Kidney (tissue), 14 donors: Measurements from ENCODE around the gene VAV2. TPM values are rescaled to one million over a fixed set of nuclear protein-coding genes. Genes with fewer than 3 reads are reported as not detected.

Experiments
- DNase-seq, 5 donors: peaks; one replicate each; pipeline ENCODE4 v3.0.0-alpha.2; 2013 to 2020
- FAIRE-seq: peaks from 2 replicates; lab custom pipeline; 2012; peaks lifted over from hg19 to GRCh38; lab: Jason Lieb, UNC
- H3K27ac ChIP-seq, 2 donors: one replicate each; pipeline ENCODE4 v1.7.0; 2013; ENCODE audit warnings: low read depth in 2 of 2, low read length in 2 of 2, inconsistent platforms in 1 of 2
- H3K27me3 ChIP-seq: one replicate; pipeline ENCODE4 v1.7.1; 2013; ENCODE audit warnings: low read length, inconsistent platforms; ENCODE audit not compliant: control insufficient read depth, insufficient read depth
- H3K36me3 ChIP-seq, 3 donors: one replicate each; pipeline versions ENCODE4 v1.7.0 to v1.7.1; 2013; ENCODE audit warnings: low read length in 3 of 3, control low read depth in 1 of 3, inconsistent platforms in 1 of 3; ENCODE audit not compliant: insufficient read depth in 3 of 3, control insufficient read depth in 2 of 3
- H3K4me1 ChIP-seq, 3 donors: one replicate each; pipeline versions ENCODE4 v1.7.0 to v1.7.1; 2013; ENCODE audit warnings: low read length in 3 of 3, inconsistent platforms in 1 of 3, low read depth in 1 of 3; ENCODE audit not compliant: control insufficient read depth in 2 of 3, insufficient read depth in 2 of 3
- H3K4me3 ChIP-seq, 3 donors: one replicate each; pipeline versions ENCODE4 v1.7.0 to v1.8.1; 2013; ENCODE audit warnings: low read length in 3 of 3, control low read depth in 1 of 3, inconsistent platforms in 1 of 3
- H3K9ac ChIP-seq, 3 donors: one replicate each; pipeline versions ENCODE4 v1.7.0 to v1.7.1; 2013; ENCODE audit warnings: low read length in 3 of 3, control low read depth in 1 of 3, inconsistent platforms in 1 of 3
- H3K9me3 ChIP-seq, 3 donors: one replicate each; pipeline versions ENCODE4 v1.7.0 to v1.7.1; 2013; ENCODE audit warnings: low read length in 3 of 3, control low read depth in 1 of 3, inconsistent platforms in 1 of 3; ENCODE audit not compliant: control insufficient read depth in 2 of 3, insufficient read depth in 1 of 3
- intact Hi-C: fragments of 100-400 bp; cut with DNase I; formaldehyde crosslinking; loops from one replicate; pipeline ENCODE4 v1.11.1; 2022
- polyA plus RNA-seq: library from polyadenylated mRNA; stranded (reverse); fragments of 350-450 nt; fragmentation: Illumina TruSeq; extraction: RNeasy Lipid Tissue Mini Kit (QIAGEN cat#74804); gene quantifications from one replicate; pipeline ENCODE4 v1.2.3, GENCODE V29; 2014; ENCODE audit warnings: low read depth, low replicate concordance; ENCODE audit not compliant: insufficient read depth
- total RNA-seq: library from RNA; stranded (reverse); fragmentation: NEBNext Ultra II Directional; extraction: Animal tissue kit (Norgen Biotek cat#: 25700); gene quantifications from one replicate; pipeline ENCODE4 v1.2.1, GENCODE V29; 2021
- TF ChIP-seq, protein P1 (sequence below): IDR thresholded peaks from 3 replicates; pipeline ENCODE4 v1.5.1; 2012; ENCODE audit warnings: mild to moderate bottlenecking, moderate library complexity, borderline replicate concordance; ENCODE audit not compliant: insufficient read depth; ENCODE audit errors: extremely low read depth
- donor health status: control.
- donor health status: control.
- donor health status: control.
- donor health status: control.
- donor health status: control.
- donor health status: DM: yes; HTN: yes; CAD: no.
- donor health status: Normal renal cell carcinoma (clear cell type).

The VAV2 gene
- total and polyA plus RNA-seq, 2 donors from 2014 or later = 22.3 to 47.1 TPM

DNA sequence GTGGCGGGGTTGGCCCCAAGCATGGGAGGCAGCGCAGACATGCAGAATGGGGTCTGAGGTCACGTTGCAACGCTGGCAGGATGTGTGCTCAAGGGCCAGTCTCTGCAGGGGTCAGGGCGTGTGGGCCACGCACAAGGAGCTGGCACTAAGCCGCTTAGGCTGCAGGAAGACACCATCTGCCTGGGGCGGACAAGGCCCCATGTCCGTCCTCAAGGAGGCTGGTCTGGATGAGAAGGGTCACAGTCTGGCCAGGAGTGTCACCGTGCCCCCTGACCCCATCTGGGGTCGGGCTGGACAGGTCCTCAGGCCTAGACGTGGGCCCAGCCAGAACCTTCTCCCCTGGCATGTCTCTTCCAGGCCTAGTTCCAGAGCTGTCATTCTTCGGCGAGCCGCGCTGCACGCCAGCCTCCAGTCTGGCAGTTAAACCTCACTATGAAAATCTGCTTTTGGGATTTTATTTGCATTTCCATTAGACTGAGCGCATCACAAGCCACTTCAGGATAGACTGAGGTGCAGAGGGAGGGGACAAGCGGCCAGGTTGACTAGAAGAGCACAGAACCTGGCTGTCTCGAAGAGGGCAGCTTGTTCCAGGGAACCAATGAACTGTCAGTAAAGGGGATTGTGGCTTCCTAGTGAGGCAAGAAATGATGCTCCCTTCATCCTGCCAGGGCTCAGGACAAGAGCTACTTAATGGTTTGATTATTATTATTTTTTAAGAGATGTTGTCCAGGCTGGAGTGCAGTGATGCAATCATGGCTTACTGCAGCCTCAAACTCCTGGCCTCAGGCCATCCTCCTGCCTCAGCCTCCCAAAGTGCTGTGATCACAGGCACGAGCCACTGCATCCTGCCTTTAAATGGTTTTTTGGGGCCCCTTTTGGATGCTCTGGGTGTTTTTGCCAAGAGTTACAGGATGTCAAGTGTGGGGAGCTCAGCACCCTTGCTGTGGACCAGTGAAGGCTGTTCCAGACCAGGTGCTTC, 37.4 kb upstream of the VAV2 start:
- peaks cover 3 to 18% (median 11%) of the 10 kb centered on the region in 3 donors for H3K36me3 ChIP-seq
- TF ChIP-seq, protein P1, sequence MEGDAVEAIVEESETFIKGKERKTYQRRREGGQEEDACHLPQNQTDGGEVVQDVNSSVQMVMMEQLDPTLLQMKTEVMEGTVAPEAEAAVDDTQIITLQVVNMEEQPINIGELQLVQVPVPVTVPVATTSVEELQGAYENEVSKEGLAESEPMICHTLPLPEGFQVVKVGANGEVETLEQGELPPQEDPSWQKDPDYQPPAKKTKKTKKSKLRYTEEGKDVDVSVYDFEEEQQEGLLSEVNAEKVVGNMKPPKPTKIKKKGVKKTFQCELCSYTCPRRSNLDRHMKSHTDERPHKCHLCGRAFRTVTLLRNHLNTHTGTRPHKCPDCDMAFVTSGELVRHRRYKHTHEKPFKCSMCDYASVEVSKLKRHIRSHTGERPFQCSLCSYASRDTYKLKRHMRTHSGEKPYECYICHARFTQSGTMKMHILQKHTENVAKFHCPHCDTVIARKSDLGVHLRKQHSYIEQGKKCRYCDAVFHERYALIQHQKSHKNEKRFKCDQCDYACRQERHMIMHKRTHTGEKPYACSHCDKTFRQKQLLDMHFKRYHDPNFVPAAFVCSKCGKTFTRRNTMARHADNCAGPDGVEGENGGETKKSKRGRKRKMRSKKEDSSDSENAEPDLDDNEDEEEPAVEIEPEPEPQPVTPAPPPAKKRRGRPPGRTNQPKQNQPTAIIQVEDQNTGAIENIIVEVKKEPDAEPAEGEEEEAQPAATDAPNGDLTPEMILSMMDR = no peak

DNA sequence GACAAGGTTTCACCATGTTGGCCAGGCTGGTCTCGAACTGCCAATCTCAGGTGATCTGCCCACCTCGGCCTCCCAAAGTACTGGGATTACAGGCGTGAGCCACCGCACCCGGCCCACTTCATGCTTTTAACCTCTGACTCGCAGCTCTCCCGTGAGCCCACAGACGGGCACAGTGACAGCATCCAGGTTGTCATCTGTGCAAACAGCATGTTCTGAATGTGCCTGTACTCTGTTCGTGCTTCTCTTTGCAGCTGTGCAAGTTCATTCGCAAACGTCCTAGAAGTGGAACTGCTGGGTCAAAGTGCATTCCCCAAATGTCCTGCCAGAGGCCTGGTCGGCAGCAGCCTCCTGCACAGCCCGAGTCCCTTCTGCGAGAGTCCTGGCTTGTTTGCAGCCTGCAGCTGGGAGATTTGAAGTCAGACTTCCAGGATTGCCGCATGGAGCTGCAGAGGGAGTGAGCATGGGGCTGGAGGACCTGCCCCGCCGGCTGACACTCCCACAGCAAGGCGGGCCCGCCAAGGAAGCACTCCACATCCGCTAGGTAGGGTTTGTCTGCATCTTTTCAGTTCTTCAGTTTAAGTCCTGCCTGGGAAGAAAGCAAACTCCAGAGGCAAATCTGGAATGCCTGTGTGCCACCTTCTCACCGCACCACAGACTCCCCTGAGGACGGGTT, 36.6 kb upstream of the VAV2 start:
- no peak overlapping the region for H3K27ac ChIP-seq
- H3K9me3 ChIP-seq = no peaks in the 10 kb centered on the region
- intact Hi-C loops = no loop called here
- TF ChIP-seq, protein P1 = no peak
- DNase-seq (peak in 1 of 5 donors; percentile 26), FAIRE-seq (no peak)
- H3K9ac ChIP-seq = no peak overlapping the region
- H3K4me3 ChIP-seq = no peak overlapping the region
- peaks cover 3 to 9% (median 4%) of the 10 kb centered on the region in 3 donors for H3K36me3 ChIP-seq
- no peaks in the 10 kb centered on the region for H3K27me3 ChIP-seq
- H3K4me1 ChIP-seq = peaks cover 0 to 4% (median 0%) of the 10 kb centered on the region in 3 donors

More for the DNA sequence above, 37.4 kb upstream of the VAV2 start:
- Histone ChIP-seq H3K9me3 (no peaks in the 10 kb centered on the region), H3K27ac (no peak overlapping the region), H3K4me3 (no peak overlapping the region), H3K27me3 (no peaks in the 10 kb centered on the region), H3K4me1 (peaks cover 0 to 4% (median 0%) of the 10 kb centered on the region in 3 donors), H3K9ac (no peak overlapping the region)
- FAIRE-seq (no peak), DNase-seq (peak in 1 of 5 donors; percentile 70)
- intact Hi-C loops = no loop called here

DNA sequence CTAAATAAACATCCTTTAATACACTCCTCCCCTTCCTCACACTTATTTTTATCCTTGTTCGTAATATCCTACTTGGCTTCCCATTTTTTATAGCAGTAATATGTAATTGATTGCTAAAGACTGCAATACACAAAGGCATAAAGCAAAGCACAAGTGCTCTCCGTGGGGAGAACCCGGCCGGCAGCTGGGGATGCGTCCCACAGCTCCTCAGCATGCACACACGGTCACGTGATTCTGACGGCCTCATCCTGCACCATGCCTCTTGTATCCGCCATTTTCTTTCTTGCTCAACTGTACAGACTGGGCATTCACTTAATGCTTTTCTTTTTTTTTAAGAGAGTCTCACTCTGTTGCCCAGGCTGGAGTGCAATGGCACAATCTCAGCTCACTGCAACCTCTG, 36.0 kb upstream of the VAV2 start:
- no peak overlapping the region for H3K9ac ChIP-seq
- peaks cover 0 to 4% (median 0%) of the 10 kb centered on the region in 3 donors for H3K4me1 ChIP-seq
- TF ChIP-seq, protein P1 = no peak
- H3K27ac ChIP-seq = no peak overlapping the region
- DNase-seq (peak in 1 of 5 donors; percentile 61), FAIRE-seq (no peak)
- no peaks in the 10 kb centered on the region for H3K9me3 ChIP-seq
- H3K27me3 ChIP-seq = no peaks in the 10 kb centered on the region
- H3K4me3 ChIP-seq = no peak overlapping the region
- intact Hi-C loops = no loop called here
- H3K36me3 ChIP-seq = peaks cover 0 to 9% (median under 1%) of the 10 kb centered on the region in 3 donors
